OCI-LY3 (cell line): Measurements from ENCODE around the gene ALDH5A1.
"Not testable (repeated sequence)": the region's sequence is repeated elsewhere in the genome, so short reads cannot be mapped to it uniquely, and the experiment has no call there.

ENCODE experiments used
- EZH2phosphoT487 ChIP-seq: fragments of 200-600 bp; shearing (Covaris generic); IDR thresholded peaks from 2 replicates; pipeline ENCODE4 v1.6.1; 2018; ENCODE audit warnings: antibody characterized with exemption, mixed run types, low read depth
- TF ChIP-seq, protein P1 (sequence below): fragments of 200-600, 300-600 bp; sonication (generic); IDR thresholded peaks from 2 replicates; pipeline ENCODE4 v1.5.1; 2014; ENCODE audit warnings: antibody characterized with exemption, low read length, low read depth

GRCh38 chr6:24511976-24512375 lies 17.2 kb downstream of the ALDH5A1 start:
- not testable (repeated sequence) for TF ChIP-seq EZH2phosphoT487
- TF ChIP-seq, protein P1, sequence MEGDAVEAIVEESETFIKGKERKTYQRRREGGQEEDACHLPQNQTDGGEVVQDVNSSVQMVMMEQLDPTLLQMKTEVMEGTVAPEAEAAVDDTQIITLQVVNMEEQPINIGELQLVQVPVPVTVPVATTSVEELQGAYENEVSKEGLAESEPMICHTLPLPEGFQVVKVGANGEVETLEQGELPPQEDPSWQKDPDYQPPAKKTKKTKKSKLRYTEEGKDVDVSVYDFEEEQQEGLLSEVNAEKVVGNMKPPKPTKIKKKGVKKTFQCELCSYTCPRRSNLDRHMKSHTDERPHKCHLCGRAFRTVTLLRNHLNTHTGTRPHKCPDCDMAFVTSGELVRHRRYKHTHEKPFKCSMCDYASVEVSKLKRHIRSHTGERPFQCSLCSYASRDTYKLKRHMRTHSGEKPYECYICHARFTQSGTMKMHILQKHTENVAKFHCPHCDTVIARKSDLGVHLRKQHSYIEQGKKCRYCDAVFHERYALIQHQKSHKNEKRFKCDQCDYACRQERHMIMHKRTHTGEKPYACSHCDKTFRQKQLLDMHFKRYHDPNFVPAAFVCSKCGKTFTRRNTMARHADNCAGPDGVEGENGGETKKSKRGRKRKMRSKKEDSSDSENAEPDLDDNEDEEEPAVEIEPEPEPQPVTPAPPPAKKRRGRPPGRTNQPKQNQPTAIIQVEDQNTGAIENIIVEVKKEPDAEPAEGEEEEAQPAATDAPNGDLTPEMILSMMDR, result not testable (repeated sequence)
